Cardiac muscle cell (in vitro differentiated cells and primary cell): Measurements from ENCODE around the gene ALK. TPM values are rescaled to one million over a fixed set of nuclear protein-coding genes. Genes with fewer than 3 reads are reported as not detected.
A peak's percentile ranks its signal among the peaks of the same experiment; 100 is the strongest.

Source experiments
- DNase-seq, 2 donors: peaks; one replicate each; pipeline versions ENCODE4 v3.0.0 to v3.0.0-alpha.2; 2010 to 2017; ENCODE audit warnings: low read depth in 1 of 2, low spot score in 1 of 2
- H3K27ac ChIP-seq: fragments of 200-600 bp; sonication (generic); 2 replicates; pipeline ENCODE4 v1.5.1; 2016
- H3K27me3 ChIP-seq: fragments of 200-600 bp; sonication (generic); 2 replicates; pipeline ENCODE4 v1.6.0; 2016; ENCODE audit warnings: control low read depth
- H3K36me3 ChIP-seq: fragments of 200-600 bp; sonication (generic); 2 replicates; pipeline ENCODE4 v1.5.1; 2016; ENCODE audit warnings: control low read depth
- H3K4me1 ChIP-seq: fragments of 200-600 bp; sonication (generic); 2 replicates; pipeline ENCODE4 v1.8.1; 2017; ENCODE audit warnings: low read depth, mild to moderate bottlenecking, mixed run types
- H3K4me3 ChIP-seq: fragments of 200-600 bp; sonication (generic); 2 replicates; pipeline ENCODE4 v1.5.1; 2016; ENCODE audit warnings: mild to moderate bottlenecking
- H3K9me3 ChIP-seq: fragments of 200-600 bp; sonication (generic); 2 replicates; pipeline ENCODE4 v1.5.1; 2017; ENCODE audit warnings: low read depth, mild to moderate bottlenecking, control low read depth
- polyA plus RNA-seq: library from polyadenylated mRNA; unstranded; fragments of >200 nt; fragmentation: Nextera tagmentation; extraction: Ambion mirVana; gene quantifications from 2 replicates; pipeline ENCODE4 v1.2.1, GENCODE V29; 2016
- total RNA-seq: library from RNA; depleted of rRNA; stranded (reverse); fragments of >200 nt; gene quantifications from 2 replicates; pipeline ENCODE4 v1.2.3, GENCODE V29; 2016
- TF ChIP-seq, protein P1 (sequence below): IDR thresholded peaks from 2 replicates; pipeline ENCODE4 v1.5.1; 2012; ENCODE audit warnings: low read depth, mild to moderate bottlenecking, low read length

ALK gene
- total and polyA plus RNA-seq, 2 experiments from 2014 or later = 1.8 to 4.3 TPM

DNA sequence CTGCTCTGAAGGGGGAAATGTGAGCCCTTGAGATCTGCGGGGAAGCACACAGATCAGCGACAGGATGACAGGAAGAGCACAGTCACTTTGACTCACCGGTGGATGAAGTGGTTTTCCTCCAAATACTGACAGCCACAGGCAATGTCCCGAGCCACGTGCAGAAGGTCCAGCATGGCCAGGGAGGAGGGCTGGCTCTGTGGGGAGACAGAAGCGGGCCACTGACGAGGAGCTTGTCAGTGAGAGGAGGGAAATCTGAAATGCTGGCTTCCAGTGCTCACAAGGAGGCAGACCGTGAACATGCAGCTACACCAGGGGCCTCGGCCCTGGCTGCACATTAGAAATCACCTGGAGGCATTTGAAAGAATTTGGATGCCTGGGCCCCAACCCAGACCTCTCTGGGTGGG lies 707.5 kb downstream of the ALK start:
- no peak for DNase-seq
- H3K27me3 ChIP-seq = no peaks in the 10 kb centered on the region
- H3K4me1 ChIP-seq = no peaks in the 10 kb centered on the region
- H3K4me3 ChIP-seq = no peak overlapping the region
- no peaks in the 10 kb centered on the region for H3K36me3 ChIP-seq
- no peaks in the 10 kb centered on the region for H3K9me3 ChIP-seq
- H3K27ac ChIP-seq = no peak overlapping the region
- TF ChIP-seq, protein P1, sequence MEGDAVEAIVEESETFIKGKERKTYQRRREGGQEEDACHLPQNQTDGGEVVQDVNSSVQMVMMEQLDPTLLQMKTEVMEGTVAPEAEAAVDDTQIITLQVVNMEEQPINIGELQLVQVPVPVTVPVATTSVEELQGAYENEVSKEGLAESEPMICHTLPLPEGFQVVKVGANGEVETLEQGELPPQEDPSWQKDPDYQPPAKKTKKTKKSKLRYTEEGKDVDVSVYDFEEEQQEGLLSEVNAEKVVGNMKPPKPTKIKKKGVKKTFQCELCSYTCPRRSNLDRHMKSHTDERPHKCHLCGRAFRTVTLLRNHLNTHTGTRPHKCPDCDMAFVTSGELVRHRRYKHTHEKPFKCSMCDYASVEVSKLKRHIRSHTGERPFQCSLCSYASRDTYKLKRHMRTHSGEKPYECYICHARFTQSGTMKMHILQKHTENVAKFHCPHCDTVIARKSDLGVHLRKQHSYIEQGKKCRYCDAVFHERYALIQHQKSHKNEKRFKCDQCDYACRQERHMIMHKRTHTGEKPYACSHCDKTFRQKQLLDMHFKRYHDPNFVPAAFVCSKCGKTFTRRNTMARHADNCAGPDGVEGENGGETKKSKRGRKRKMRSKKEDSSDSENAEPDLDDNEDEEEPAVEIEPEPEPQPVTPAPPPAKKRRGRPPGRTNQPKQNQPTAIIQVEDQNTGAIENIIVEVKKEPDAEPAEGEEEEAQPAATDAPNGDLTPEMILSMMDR = no peak

DNA sequence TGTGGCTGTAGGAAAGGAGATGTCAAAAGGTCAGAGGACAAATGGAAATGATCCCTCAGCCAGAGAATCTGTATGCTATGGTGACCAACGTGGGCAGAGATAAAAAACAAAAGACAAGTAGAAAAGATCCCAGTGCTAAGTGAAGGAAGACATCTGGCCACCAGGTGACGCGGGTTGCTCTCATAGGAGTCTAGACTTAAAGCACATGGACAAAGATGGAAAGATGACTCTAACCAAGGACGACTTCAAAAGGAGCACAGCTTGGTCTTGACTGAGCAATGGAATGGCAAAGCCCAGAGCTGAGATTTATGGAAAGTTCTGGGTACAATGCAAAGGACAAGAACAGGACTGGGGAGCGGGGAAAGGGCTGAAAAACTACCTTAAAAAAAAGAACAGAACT lies 709.4 kb downstream of the ALK start:
- H3K4me3 ChIP-seq = no peak overlapping the region
- H3K36me3 ChIP-seq = no peaks in the 10 kb centered on the region
- TF ChIP-seq, protein P1 = no peak
- H3K9me3 ChIP-seq = no peaks in the 10 kb centered on the region
- no peaks in the 10 kb centered on the region for H3K27me3 ChIP-seq
- no peak overlapping the region for H3K27ac ChIP-seq
- DNase-seq = peak in 1 of 2 donors; percentile 6
- H3K4me1 ChIP-seq = no peaks in the 10 kb centered on the region

DNA sequence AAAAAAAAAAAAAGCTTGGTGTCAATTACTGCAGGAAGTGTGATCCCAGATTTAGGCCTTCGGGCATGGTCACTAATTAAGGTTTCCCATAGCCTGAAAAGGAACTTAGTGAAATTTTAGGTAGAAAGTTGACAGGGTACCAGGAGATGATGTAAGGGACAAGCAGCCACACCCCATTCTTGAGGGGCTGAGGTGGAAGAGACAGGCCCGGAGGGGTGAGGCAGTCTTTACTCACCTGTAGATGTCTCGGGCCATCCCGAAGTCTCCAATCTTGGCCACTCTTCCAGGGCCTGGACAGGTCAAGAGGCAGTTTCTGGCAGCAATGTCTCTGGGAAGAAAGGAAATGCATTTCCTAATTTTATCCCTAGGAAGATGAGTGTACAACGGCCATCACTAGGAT lies 711.8 kb downstream of the ALK start:
- no peaks in the 10 kb centered on the region for H3K27me3 ChIP-seq
- H3K27ac ChIP-seq = no peak overlapping the region
- H3K4me3 ChIP-seq = no peak overlapping the region
- TF ChIP-seq, protein P1 = no peak
- no peaks in the 10 kb centered on the region for H3K36me3 ChIP-seq
- DNase-seq = no peak
- no peaks in the 10 kb centered on the region for H3K9me3 ChIP-seq
- no peaks in the 10 kb centered on the region for H3K4me1 ChIP-seq

DNA sequence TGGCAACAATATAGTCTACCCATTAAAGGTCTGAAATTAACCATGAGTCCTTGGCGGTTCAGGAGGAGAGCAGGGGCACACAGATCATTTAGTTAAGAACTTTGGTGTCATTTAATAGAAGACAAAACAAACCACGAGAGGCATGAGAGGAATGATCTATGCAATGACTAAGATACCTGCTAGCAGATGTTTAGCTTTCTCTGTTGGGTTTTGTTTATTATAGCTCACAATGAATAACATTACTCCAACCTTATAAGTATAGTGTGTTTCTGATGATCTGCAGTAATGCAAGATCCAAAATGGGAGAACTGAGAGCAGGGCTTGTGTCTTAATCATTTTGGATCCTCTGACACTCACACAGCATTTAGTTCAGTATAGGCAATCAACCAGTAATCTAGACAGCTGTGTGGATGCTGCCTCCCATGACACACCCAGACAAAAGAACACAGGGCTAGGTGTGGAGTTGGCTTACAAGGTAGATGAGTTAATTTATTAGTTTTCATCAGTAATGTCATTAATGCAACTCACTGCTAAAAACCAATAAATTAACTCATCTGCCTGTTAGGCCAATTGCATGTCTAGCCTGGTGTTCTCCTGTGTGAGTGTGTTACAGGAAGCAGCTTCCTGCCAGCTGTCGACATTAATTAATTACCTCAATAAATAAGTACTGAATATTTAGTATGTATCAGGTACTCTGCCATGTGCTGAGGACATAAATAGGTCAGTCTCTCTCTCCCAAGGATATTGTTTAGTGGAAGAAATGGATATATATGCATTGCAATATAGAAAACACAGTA lies 713.8 kb downstream of the ALK start:
- H3K36me3 ChIP-seq = no peaks in the 10 kb centered on the region
- no peak overlapping the region for H3K4me3 ChIP-seq
- TF ChIP-seq, protein P1 = no peak
- no peak for DNase-seq
- no peaks in the 10 kb centered on the region for H3K27me3 ChIP-seq
- no peaks in the 10 kb centered on the region for H3K4me1 ChIP-seq
- no peaks in the 10 kb centered on the region for H3K9me3 ChIP-seq
- no peak overlapping the region for H3K27ac ChIP-seq

DNA sequence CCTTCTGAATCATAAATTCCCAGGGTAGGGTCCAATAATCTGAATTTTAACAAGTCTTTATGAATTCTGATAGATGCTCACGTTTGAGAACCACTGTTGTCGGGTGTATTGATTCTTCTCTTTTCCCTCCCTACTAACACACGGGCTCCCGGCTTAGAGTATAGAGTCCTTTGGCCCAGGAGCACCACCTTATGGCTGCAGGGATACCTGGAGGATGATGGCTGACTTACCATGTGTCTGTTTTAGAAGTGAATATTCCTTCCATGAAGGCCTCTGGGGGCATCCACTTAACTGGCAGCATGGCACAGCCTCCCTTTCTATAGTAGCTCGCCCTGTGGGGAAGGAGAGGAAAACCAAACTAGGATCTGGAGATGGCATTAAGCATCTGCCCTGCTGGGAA lies 714.4 kb downstream of the ALK start:
- H3K27me3 ChIP-seq = no peaks in the 10 kb centered on the region
- no peak for DNase-seq
- H3K4me3 ChIP-seq = no peak overlapping the region
- H3K27ac ChIP-seq = no peak overlapping the region
- no peaks in the 10 kb centered on the region for H3K36me3 ChIP-seq
- TF ChIP-seq, protein P1 = no peak
- no peaks in the 10 kb centered on the region for H3K9me3 ChIP-seq
- no peaks in the 10 kb centered on the region for H3K4me1 ChIP-seq
